ENCODE measurements around the gene AIRE.
A peak's percentile ranks its signal among the peaks of the same experiment; 100 is the strongest.
"Not testable (repeated sequence)": the region's sequence is repeated elsewhere in the genome, so short reads cannot be mapped to it uniquely, and the experiment has no call there.

The AIRE gene

DNA sequence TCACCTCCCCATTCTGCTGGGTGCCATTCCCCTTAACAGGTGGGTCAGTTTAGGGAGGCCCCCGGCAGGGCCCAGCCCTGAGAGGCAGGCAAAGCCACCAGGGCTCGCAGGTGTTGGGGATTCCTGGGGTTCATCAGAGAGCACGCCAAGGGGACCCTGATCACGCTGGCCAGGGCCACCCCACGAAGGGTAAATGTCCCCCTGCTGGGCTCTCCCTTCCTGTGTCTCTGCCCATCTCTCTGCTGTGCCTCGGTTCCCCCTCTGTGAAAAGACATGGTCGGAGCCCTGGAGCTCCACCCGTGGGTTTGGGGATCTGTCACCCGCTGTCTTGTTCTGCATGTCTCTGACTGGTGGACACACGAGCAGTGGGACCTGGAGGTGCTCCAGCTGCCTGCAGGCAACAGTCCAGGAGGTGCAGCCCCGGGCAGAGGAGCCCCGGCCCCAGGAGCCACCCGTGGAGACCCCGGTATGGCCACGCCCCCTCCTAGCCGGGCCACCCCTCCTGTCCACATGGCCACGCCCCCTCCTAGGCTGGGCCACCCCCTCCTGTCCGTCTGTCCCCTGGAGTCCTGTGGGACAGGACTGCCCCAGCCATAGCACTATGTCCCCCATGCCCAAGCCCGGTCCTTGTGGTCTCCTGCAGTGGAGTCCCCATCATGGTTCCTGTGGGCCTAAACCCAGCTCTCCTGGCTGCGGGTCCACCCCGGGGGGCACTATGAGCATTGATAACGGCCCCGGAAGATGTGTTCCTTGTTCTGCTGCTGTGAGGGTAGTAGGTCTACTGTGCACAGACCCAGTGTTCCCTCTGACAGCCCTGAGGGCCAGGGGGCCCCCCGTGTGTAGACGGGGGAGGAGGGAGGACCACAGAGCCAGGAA is 6.5 kb downstream of the AIRE start:
- DNase-seq, result no peak

DNA sequence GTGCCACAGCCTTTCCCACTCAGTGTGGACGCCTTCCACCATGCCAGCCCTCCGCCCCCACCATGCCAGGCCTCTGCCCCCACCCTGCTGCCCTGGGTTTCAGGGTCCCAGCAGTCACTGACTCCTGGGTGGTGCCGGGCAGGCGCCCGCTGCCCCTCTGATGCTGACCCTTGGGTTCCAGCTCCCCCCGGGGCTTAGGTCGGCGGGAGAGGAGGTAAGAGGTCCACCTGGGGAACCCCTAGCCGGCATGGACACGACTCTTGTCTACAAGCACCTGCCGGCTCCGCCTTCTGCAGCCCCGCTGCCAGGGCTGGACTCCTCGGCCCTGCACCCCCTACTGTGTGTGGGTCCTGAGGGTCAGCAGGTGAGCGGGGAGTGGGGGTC is 7.1 kb downstream of the AIRE start:
- no peak for DNase-seq

DNA sequence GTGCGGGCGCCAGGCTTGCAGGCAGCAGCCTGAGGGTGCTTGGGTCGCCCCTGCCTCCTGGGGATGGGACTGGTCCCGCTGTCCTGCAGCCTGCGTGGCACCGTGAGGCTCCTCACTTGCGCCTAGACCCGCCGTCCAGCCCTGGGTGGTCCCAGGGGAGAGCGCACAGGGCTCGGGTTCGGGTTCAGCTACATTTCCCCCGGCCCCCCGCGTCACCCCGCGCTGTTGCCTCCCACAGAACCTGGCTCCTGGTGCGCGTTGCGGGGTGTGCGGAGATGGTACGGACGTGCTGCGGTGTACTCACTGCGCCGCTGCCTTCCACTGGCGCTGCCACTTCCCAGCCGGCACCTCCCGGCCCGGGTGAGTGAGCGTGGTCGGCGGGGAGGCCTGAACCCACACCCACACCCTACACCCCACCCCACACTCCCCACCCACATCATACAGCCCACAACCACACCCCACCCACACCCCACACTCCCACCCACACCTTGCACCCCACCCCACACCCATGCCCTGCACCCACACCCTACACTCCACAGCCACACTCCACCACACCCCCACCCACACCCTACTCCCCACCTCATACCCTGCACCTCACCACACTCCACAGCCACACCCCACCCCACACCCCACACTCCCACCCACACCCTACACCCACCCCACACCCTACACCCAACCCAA is 8.0 kb downstream of the AIRE start:
- no peak for DNase-seq

DNA sequence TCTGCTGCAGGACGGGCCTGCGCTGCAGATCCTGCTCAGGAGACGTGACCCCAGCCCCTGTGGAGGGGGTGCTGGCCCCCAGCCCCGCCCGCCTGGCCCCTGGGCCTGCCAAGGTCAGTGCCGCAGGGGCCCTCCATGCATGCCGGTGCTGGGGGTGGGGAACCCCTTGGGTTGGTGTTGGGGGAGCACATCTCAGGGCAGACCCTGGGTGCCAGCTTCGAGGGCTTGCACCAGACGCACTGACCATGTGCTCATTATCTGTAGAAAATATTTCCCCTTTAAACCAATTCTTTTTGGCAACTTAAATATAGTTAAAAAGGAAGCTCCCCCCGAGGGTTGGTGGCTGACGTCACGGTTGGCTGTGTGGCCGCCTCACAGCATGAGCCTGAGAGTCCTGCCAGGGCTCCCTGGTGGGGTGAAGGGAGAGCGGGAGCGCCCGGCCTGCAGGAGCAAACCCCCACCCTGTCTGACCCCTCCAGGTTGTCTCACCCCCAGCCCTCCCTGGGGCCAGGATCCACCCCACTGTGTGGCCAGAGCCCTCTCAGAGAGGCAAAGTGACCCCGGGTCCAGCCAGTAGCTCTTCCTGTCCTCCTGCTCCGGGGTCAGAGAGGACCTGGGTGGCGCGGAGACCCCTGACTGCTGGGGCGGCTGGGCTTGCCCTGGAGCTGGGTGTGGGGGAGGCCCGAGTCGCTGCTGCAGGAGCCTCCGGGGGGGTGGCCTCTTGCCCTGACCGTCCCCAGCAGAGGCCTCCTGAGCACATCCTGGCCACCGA is 8.9 kb downstream of the AIRE start:
- no peak for DNase-seq

DNA sequence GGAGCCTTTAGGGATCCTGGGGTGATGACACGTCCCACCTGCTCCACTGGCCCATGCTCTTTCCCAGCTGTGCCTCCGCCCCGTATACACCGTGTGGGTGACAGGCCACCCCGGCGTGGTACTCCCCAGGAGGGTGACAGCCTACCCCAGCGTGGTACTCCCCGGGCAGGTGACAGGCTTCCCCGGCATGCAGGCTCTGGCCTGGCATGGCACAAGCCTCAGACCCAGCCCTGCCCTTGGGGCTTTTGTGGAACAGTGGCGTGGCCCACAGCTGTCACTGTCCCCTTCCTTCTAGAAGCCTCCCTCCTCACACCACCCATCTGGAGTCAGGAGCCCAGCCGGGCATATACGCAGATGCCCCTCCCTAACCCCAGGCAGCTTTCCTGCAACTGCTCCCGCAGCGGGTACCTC is 9.5 kb downstream of the AIRE start:
- DNase-seq, result peak; percentile 54

DNA sequence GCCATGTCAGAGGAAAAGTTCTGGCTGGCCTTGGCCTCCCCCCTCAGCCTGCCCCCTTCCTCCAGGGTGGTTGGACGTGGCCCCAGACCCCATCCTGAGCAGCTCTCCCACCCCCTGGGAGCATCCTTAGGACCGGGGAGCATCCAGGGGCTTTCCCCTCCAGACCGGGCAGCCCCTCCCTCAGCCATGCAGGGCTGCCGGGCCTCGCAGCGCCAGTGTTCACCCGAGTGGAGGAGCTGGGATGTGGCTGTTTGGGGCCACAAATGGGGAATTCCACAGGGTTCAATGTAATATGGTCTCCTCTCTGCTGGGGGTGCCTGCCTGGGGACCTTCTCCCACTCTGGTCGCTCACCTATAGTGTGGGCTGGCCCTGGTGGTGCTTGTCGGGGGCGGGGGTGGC is 10.0 kb downstream of the AIRE start:
- DNase-seq, result no peak

DNA sequence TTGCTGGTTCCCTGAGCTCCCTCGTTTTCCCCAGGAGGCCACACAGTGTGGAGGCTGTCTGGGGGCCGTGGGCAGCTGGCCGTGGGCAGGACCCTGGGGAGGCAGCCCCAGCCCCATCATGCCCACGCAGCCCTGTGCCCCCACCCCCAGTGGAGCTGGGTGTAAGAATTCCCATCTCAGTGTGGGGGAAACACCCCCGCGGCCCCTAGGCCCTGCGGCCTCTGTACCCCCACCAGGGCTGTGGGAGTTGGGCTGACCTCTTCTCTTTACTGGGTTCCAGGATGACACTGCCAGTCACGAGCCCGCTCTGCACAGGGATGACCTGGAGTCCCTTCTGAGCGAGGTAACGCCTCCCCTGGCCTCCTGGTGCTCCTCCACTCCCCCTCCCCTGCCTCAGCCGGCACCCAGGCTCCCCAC is 10.4 kb downstream of the AIRE start:
- DNase-seq, result no peak

DNA sequence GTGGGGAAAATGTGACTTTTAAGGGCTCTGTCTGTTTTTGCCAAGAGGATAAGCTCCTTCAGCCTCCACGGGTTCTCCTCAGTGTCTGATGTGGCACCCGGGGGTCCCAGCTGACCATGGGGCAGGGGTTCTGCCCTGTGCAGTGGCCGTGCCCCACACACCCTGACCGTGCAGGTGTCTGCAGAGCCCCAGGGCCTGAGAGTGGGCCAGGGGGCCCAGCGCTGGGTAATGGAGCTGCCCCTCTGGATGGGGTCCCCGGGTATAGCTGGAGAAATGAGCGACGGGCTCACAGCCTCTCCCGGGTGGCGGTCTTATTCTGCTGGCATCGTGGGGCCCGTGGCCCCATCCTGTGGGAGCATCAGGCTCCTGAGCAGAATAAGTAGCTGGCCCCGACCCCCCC is 11.2 kb downstream of the AIRE start:
- no peak for DNase-seq

DNA sequence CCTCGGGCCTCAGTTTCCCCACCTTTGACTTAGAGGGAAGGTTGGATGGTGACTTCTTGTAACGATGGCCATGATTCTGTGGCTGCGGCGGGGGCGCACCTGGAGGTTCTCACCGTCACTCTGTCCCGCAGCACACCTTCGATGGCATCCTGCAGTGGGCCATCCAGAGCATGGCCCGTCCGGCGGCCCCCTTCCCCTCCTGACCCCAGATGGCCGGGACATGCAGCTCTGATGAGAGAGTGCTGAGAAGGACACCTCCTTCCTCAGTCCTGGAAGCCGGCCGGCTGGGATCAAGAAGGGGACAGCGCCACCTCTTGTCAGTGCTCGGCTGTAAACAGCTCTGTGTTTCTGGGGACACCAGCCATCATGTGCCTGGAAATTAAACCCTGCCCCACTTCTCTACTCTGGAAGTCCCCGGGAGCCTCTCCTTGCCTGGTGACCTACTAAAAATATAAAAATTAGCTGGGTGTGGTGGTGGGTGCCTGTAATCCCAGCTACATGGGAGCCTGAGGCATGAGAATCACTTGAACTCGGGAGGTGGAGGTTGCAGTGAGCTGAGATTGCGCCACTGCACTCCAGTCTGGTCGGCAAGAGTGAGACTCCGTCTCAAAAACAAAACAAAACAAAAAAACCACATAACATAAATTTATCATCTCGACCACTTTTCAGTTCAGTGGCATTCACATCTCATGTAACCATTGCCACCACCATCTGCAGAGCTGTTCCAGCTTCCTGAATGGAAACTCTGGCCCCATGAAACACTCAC is 12.0 kb downstream of the AIRE start:
- DNase-seq, result peak; percentile 51

DNA sequence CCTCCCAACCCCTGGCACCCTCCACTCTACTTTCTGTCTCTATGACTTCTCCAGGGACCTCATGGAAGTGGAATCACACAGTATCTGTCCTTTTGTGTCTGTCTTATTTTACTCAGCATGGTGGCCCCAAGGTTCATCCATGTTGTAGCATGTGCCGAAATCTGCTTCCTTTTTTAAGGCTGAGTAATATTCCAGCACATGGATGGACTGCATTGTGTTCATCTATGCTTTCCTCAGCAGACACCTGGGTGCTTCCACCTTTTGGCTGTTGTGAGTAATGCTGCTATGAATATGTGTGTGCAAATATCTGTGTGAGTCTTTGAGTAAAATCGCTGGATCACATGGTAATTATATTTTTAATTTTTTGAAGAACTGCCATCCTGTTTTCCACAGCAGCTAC is 12.6 kb downstream of the AIRE start:
- DNase-seq, result peak; percentile 6

DNA sequence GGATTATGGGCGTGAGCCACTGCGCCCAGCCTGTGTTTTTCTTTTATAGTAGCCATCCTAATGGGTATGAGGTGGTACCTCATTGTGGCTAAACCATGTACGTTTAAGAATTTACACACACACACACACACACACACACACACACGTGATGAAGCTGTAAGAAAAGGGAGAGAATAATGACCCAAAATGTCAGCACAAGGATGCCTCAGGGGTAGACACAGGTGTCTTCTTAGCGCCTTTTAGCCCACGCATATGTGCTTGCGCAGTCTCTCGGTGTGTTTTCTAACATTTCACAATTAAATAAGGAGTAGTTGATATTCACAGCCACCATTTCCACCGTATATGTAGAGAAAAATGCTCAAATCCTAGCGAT is 13.4 kb downstream of the AIRE start:
- DNase-seq, result no peak

DNA sequence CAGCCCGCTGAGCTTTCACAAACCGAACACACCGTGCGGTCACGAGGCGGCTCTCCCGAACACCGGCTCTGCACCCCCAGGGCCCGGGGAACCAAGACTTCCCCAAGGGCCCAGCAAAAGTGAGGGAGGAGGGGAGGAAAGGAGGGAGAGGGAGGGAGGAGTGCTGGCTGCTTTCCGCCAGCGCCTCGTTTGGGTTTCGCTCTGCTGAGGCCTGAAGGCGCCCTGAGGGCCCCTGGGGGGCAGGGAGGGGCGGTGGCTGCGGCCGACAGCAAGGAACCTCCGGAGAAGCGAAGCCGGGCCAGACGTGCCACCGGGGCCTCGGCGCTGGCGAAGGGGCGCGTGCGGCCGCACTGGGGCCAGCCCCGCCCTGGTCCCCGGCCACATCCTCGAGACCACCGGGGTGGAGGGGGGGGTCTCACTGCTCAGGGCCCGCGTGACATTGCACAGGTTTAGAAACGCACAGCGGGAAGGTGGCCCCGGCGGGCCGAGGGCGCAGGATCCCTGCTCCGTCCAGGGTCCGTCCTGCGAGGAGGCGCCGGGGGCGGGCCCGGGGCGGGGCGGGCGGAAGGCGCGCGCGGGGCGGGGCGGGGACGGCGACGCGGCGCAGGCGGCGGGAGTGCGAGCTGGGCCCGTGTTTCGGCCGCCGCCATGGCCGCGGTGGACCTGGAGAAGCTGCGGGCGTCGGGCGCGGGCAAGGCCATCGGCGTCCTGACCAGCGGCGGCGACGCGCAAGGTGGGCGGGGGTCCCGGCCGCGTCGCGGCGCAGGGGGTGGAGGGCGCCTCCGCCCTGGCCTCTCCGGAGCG is 14.0 kb downstream of the AIRE start, which contains the start of gene PFKL:
Gene PFKL, plus strand, starts transcription at position 596 of the 804 bp plus-strand sequence. Its CDS starts 53 bp downstream, at position 649.
- peak; percentile 27 for DNase-seq

DNA sequence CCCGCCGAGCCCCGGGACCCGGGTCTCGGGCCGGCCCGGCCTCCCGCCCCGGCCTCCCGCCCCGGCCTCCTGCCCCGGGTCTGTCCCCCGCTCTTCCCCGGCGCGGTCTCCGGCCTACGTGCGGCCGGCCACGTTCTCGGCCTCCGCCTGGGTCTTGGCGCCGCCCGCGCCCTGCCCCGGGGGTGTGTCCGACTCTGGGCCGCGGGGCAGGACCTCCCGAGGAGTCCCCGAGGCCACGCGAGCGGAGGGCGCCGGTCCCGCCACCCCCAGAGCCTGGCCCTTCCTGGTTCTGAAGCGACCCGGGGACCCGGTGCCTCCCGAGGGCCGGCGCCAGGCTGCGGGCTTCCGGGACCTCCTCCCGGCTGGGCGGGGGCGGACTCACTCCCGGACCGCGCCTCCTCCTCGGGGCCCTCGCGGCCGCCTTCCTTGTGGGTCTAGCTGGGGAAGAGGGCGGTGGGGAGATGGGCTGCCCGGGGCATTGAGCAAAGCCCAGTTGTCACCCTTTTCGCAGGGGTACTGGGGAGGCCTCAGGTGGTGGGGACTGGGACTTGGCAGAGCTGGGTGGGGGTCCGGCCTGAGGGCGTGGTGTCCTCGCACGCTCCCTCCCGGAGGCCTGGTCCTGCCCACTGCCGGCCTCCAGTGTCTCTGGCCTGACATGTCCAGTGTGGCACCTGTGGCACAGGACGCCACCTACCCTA is 14.7 kb downstream of the AIRE start:
- DNase-seq, result no peak

DNA sequence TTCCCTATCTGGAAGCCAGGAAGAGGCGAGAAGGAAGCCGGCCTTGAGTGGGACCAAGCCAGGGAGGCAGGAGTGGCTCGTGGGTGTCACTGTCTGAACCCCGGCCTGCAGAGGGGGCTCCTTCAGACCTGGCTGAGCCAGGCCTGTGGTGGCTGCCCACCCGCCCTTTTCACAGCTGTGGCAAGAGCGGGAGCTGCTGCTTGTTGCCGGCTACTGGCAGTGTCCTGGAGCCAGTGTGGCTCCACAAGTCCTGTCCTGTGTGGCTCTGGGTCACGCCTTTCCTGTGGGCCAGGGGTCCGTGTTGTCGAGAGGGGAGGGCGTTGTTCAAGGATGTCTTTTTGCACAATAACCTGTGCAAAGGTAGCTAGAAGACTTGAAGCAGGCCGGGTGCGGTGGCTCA is 15.5 kb downstream of the AIRE start:
- no peak for DNase-seq

DNA sequence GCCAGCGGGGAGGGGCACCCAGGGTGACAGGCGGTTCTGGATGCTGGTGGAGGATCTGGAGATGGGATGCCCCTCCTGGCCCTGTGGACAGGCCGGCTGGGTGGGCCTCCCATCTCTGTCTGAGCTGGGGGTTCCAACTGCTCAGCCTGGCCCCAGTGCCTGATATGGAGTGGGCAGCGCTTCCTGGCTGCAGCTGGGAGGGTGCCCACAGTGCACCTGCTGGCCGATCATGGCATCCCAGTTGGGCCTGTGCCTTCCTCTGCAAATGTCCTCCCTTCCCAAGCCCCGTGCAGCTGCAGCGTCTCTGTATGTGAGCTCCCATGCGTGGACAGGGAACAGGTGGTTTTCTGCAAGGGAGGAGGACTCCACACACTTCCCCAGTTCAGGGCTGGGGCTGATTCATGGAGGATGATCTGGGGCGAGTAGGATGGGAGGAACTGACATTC is 16.3 kb downstream of the AIRE start:
- no peak for DNase-seq

DNA sequence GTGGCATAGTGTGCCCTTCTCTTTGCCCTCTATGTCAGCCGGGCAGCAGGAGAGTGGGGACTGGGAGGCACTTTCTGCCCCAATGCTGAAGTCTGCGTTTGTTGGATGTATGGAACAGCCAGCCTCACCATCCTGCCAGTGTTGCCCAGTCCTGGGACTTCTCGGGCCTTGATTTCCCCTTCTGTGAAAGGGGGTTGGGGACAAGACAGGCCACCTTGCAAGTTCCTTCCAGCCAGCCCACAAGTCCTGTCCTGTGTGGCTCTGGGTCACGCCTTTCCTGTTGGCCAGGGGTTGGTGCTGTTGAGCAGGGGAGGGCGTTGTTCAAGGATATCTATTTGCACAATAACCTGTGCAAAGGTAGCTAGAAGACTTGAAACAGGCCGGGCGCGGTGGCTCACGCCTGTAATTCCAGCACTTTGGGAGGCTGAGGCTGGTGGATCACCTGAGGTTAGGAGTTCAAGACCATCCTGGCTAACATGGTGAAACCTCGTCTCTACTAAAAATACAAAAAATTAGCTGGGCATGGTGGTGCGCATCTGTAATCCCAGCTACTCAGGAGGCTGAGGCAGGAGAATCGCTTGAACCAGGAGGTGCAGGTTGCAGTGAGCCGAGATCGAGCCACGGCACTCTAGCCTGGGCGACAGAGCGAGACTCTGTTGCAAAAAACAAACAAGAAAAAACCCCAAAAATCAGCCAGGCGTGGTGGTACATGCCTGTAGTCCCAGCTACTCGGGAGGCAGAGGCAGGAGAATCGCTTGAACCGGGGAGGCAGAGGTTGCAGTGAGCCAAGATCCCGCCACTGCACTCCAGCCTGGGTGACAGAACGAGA is 17.1 kb downstream of the AIRE start:
- DNase-seq, result not testable (repeated sequence)

DNA sequence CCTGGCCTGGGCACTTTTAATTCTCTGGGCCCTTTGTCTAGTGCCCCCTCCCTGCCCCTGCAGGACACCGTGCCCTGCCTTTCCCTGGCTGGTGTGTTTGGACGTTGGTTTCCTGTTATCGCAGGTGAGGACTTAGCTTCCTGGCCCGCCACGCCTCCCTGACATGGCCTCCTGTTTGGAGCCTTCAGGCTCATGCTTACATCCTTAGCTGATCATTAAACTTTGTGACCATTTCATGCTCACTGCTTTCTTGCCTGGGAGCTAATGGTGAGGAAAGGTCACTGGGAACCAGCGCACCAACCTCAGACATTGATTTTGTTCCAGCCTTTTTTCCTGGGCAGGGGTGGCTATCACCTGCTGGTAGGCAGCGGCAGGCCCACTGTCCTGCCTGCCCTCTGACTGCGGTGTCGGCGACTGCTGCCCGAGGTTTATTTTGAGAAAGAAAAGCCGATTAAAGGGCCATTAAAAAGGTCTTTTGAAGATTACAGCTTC is 17.9 kb downstream of the AIRE start:
- DNase-seq, result no peak

DNA sequence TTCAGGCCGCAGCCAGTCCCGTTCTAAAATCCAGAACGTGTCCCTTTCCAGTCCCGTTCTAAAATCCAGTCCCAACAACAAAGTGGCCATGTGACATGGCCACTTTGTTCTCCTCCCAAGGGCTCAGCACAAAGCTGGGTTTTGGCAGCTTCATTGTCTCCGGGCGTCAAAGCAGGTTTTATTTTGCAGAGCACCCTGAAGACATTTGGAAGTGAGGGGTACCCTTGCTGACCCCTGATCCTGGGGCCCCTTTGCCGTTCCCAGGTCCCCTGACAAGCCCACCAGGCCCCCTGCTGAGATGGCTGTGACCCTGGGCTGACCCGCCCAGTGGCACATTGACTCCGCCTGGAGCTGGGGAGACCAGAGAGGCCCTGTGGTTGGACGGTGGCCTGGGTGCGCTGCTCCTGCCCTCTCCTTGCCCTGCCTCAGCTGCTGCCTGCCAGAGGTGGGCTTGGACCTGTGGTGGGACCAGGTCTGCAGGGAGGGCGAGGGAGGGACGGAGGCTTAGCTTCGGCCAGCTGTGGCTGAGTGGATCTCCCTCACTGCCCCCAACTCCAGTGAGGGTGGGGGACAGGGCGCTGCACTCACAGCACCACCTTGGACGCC is 18.4 kb downstream of the AIRE start:
- DNase-seq, result no peak

DNA sequence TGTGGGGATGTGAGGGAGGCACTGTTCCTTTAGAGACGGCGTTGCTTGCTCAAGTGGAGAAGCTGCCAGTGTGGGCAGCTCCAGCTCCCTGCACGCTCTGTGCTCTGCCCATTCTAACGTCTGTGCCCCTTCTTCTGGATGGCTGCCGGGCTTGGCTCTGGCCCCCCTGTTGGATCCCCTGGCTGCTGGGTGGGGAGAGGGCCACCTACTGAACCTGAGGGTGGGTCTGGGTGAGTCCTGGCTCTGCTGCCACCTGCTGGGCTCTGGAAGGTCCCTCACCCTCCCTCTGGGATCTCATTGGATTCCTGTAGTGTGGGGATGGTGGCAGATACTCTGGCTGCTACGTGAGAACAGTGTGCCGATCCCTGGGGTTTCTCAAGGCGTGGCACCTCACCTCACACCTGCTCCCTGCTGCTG is 19.2 kb downstream of the AIRE start:
- peak; percentile 55 for DNase-seq

DNA sequence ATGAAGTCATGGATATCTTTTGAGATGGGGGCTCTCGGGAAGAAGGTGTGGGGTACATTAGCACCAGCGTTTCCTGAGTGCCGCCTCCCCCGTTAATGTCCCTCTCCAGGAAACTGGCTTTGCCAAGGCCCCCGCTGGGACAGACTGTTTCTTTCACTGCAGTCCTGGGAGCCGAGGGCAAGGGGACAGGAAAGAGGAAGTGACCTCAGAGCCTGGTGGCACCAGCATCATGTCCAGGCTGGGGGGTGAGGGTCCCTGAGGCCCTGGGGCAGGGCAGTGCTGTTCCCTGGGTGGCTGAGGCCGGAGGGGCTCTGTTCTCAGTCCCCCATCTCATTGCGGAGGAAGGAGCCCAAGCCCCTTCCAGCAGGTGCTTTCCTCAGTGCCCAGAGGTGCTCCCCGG is 20.0 kb downstream of the AIRE start:
- no peak for DNase-seq

All from NCI-H2171 (cell line).